ENCODE results near the gene CHL1.

DNA sequence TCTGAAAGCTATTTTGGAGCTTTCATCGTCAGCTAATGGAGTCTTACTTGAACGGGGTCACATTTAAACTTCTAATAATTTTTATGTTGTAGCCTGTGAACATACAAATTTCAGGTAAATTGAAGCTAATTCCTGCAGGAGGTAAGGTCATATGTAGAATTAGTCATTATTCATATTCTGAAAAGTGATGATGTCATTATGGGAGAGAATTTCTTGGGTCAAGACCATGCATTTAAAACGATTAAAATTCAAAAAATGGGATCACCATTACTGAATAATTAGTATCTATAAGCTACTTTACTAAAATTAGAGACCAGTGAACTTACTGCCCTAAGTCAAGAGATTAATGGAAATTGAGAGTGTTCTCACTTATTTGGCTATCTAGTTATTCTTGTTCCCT, 120.4 kb downstream of the CHL1 start:
- no peak for TF ChIP-seq POLR2AphosphoS5 (IDR thresholded peaks at IDR 0.05)
- TF ChIP-seq, protein P1, sequence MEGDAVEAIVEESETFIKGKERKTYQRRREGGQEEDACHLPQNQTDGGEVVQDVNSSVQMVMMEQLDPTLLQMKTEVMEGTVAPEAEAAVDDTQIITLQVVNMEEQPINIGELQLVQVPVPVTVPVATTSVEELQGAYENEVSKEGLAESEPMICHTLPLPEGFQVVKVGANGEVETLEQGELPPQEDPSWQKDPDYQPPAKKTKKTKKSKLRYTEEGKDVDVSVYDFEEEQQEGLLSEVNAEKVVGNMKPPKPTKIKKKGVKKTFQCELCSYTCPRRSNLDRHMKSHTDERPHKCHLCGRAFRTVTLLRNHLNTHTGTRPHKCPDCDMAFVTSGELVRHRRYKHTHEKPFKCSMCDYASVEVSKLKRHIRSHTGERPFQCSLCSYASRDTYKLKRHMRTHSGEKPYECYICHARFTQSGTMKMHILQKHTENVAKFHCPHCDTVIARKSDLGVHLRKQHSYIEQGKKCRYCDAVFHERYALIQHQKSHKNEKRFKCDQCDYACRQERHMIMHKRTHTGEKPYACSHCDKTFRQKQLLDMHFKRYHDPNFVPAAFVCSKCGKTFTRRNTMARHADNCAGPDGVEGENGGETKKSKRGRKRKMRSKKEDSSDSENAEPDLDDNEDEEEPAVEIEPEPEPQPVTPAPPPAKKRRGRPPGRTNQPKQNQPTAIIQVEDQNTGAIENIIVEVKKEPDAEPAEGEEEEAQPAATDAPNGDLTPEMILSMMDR (IDR thresholded peaks at IDR 0.05), result no peak

Measured in stomach (tissue), 4 donors.